UCSD-AML1 (cell line): ENCODE results near the gene HS3ST3A1.

ENCODE experiments used
- DNase-seq: peaks from one replicate; lab custom pipeline; 2025; ENCODE audit not compliant: unreplicated experiment; lab: John Stamatoyannopoulos, UW

HS3ST3A1 gene

DNA sequence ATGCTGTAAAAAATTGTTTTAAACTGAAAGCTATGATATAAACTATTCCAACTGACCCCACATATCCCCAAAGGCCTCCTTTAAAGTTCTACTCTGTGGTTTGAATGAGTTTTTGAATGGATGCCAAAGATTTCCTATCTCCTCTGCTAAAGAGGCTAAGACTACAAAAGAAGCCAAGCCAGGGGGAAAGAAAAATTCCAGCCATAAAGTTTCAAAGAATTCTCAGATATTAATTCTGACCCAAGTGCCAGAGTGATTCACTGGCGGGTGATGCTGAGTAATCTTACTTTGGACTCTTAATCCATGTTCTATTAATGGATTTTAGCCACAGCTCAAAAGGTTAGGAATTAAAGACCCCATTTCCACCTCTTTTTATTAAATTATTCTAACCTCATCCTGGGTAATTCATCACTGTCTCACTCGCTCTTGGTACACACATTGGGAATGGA lies 60.7 kb downstream of the HS3ST3A1 start:
- no peak for DNase-seq

DNA sequence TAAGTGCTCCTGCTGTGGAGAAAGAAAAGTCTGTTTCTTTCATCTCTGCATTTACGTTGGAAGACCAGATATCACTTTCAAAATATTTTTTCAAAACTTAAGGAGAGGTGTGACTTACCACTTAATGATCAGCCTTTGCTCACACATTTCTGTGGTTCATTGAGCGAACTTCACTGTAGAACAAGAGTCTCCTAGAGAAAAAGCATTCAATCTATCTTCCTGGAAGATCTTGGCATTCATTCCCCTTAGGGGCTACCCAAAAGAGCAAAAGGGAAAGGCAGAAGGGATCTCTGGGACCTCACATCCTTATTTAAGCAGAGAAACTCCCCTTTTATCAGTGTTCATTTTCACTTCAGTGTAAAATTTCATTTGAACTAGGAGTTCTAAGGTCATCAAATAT lies 61.2 kb downstream of the HS3ST3A1 start:
- DNase-seq, result no peak

DNA sequence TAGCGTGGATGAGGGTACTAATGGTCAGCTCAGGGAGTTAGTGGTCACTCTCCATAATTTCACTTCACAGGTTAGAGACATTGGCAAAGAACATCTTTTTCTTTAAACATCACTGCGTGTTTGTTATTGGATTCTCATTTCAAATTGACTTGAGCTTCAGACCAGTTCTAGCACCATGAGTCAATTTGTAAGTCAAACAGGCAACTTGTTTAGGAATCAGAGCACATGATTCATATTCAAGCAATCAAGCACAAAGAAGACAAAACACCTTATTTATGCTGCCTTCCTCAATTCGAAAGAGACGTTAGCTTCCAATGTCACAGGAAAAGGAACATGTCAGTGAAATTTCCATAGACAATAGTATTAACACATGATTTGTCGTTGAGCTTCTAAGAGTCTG lies 62.3 kb downstream of the HS3ST3A1 start:
- no peak for DNase-seq

DNA sequence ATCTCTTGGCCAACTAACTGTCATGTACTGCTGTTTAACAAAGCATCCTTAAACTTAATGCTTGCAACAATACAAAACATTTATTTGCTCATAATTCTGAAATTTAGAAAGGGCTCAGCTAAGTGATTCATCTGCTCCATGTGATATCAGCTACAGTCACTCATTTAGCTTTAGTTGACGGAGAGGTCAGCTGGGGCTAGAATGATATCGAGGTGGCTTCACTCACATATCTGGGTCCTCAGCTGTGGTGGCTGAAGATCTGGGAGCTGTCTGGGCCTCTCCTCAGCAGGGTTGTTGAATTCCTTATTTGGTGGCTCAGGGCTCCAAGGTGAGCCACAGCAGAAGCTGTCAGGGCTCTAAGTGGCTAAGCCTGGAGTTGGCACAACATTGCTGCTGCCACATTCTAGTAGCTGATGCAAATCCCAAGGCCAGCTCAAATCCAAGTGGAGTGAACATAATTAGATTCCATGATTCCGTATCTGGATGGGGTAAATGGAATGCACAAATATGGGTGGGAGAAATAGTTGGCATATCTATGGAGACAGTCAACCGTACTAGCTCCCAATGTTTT lies 62.8 kb downstream of the HS3ST3A1 start:
- no peak for DNase-seq

DNA sequence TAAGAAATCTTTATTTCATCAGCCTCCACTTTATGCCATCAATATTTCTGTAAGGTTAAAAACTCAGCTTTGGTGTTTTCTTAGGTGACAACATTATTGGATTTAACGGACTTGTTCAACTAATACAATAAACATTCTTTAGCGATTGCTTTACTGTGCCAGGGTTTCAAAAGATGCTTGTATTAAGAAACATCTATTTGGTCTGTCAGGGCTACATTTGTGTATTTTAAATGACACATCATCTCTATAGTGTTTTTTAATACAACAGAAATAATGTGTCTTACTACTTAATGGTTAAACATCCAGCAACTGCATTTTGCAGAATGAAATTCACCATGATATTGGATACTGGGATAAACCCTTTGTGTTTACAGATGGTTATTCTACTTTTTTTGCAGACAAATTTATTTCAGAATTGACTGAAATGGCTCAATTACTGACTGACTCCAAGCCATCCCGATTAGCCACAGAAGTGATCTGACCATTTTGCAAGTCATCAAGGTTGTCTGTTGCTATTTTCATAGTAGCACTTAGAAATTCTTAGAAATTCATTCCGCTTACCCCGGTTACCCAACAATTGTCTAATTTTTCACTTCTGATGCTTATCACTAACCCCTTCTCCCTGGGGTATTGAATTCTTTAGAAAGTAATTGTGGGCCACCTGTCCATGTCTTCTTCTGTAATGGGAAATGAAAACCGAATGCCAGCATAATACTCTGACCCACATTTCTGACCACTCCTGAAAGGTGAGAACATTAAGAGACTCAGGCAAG lies 63.7 kb downstream of the HS3ST3A1 start:
- DNase-seq, result no peak

DNA sequence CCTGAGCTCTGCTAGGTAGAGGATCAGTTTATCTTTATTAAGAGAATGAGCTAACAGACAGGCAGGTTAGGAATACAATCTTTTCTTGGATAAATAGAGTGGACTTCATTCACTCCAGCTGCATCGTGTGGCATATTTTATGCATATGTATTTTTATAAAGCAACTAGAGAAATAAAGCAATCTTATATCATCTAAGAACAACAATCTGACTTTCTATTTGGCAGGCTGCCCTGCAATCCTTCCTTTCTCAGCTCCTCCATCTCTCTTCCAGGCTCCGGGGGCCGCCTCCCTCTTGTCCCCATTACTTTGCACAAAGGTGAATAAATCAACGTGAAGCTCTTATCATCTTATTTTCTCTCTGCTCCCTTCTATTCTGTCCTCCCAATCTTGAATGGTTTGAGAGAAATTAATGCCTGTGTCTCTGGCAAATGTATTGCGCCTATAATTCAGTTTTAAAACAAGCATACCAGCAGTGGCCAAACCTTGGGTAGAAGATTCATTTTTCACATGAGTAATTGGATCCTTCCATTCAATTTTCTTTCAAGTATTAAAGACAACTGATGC lies 64.5 kb downstream of the HS3ST3A1 start:
- DNase-seq, result no peak

DNA sequence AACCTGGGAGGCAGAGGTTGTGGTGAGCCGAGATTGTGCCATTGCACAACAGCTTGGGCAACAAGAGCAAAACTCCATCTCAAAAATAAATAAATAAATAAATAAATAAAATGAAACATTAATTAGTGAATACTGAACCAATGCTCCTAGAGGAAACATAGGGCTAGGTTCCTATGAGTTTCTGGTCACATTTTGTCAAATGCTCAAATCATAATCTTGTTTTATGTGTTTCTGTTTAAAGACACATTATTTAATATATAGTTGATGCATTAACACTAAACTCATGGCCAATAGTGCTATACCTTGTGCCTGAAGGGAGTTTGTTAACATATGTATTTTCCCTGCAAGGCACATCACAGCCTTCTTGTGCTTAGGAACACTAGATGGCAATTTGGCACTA lies 66.8 kb downstream of the HS3ST3A1 start:
- no peak for DNase-seq

DNA sequence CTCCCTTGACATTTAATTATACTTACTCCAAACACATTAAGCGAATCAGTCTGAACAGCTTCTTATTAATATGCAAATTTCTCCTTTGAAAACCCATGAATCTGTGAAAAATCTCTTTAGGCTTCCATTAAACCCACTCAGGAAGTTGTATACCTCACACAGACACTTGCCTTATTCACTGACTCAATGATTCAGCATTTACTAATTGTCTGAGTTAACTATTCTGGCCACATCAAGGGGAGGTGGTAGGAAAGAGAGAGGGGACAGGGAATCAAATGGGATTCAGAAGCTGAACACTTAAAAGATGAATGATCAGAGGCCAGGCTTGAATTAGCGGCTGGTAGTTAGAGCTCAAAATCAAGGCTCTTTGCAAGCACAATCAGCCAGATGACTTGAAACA lies 70.0 kb downstream of the HS3ST3A1 start:
- DNase-seq, result no peak

DNA sequence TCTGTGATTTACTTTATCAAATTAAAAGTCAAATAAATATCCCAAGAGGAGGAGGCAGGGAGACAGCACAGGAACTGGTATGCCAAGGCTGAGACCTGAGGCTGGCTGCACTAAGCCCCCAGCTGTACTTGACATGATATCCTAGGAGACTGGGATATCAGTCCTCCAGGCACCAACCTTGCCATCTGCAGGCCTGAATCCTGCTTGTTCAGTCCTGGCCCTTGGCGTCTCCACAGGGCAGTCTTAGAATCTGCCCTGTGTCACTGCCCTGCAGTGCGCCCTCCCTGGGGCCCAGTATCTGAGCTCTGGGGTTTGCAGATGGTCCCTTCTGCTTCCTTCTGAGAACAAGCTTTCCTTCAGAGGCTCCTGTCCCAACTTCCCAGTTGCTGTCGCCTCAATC lies 75.9 kb downstream of the HS3ST3A1 start:
- no peak for DNase-seq

DNA sequence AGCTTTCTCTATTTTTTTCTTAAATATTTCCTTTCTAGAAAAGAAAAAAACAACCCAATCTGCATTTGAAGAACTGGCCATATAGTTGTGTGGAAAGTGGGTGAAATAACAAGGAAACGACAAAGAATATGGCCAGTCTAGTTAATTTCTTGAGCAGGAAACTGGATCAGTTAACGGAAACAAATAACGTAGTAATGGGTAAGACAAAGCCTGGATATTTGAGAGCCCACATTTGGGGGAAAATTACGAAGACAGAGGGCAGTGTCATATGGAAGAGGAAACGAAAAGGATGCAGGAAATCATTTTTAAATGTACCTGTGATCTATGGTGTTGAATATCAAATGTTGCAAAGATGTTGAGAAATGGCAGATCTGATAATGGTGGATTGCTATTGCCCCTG lies 78.6 kb downstream of the HS3ST3A1 start:
- no peak for DNase-seq

DNA sequence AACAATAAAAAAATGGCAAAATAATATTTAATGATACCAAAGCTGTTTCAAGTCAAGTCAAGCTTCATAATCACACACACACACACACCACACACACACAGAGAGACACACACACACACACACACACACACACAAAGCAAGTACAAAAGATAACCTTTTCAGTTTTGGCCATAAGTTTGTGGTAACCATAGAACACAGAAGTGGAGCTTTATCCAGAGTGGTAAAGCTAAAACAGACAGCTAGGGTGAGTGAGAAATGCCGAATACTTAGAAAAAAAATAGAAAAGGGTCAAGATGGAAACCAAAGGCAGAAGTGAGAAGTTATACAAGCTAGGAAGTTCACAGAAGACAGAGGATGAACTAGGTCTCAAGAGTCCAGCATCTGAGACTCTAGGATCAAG lies 79.0 kb downstream of the HS3ST3A1 start:
- no peak for DNase-seq

DNA sequence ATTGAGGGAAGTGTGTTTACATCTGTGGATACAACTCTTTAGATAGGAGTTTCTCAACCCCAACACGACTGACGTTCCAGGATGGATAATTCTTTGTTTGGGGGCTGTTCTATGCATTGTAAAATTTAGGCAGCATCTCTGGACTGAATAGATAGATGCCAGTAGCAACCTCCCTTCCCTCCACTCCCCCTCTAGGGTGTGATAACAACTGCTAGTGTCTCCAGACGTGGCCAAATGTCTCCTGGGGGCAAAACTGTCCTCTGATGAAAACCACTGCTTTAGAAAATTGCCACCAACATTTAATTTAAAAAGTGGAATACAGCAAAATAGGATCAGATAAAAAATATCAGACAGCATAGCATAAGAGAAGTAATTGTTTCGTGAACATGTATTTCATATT lies 79.9 kb downstream of the HS3ST3A1 start:
- DNase-seq, result no peak

DNA sequence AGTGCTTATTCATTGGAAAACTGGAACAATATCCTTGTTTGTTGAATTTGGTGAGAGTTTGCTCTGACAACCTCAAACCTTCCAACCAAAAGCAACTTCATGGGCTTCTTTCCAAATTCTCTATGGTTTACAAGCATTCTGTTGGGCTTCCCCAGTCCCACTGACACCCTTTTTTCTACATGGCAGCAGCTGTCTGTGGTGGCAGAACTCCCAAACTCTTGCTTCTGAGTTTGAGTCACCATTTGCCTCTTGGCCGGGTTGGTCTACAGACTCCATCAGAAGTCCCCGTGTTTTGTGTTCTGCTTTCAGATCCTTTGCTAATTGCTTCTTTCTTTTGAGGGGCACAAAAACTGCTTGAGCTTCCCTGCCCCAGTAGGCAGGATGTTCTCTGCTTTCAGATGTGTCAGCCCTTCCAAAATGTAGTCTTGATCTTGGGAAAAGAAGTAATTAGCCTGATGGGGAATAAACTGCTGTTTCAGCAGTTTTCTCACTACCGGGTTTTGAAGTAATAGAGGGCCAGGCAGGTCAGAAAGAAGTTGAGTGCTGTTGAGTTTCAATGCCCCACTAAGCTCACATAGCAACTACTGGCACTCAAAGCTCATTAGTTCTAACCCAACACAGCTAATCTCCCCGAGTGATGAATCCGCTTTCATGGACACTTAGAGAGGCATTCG lies 80.7 kb downstream of the HS3ST3A1 start:
- no peak for DNase-seq

DNA sequence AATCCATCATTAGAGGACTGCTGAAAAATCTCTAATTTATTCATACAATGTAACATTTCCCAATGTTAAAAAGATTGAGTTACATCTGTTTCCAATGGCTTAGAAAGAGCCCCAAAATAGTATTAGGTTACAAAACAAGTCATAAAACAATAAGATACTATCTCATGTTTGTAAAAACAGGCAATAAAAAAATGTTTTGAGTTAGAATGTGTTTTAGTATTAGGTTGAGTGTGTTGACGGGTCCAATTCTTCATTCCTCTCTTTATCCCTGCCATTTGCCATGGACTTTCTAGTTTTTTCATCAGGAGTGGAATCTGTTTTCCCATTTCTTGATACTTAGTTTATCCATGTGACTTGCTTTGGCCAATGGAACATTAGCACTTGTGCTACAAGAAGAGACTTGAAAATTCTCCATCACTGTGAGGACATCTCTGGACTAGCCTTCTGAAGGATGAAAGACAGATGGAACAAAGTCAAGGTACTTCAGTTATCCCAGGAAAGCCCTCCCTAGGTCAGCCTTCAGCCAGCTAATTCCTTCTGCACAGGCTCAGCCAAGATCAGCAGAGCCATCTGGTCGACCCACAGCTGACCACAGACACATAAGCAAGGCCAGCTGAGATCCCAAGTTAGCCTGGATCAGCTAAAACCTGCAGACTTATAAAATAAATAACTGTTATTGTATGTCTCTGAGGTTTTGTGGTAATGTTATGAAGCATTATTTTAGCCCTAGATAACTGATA lies 83.3 kb downstream of the HS3ST3A1 start:
- DNase-seq, result no peak

DNA sequence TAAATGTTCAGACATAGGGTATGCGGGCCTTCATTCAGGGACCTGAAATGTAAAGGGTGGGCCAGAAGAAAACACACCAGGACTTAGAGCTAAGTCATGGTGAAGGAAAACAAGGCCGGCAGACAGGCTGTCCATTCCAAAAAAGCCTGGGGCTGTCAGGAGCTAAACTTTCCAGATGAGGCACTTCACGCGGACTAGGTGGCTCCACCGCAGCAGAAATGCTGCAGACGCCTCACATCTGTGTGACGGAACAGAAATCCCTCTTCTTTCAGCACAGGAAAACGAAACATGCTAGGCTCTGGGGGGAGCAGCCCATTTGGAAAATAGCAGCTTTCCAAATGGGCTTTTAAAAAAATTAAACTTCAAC lies 88.7 kb downstream of the HS3ST3A1 start:
- DNase-seq, result no peak

DNA sequence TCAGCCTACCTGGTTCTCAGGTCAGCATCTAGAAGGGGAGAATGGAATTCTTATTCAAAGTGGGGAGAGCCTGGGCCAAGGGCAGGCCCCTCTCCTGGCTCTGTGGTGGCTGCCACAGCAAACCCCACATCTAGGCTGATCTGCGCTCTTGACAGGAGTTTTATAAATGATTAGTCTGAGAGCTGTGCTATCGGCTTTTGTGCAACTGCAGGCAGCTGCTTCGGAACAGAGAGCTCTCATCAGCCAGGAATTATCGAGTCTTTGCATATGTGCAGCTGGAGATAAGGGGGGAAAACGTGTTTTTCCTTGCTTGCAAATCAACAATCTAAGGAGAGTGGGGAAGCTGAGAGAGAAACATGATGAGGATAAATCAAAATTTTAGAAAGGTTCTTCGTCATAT lies 91.7 kb downstream of the HS3ST3A1 start:
- no peak for DNase-seq

DNA sequence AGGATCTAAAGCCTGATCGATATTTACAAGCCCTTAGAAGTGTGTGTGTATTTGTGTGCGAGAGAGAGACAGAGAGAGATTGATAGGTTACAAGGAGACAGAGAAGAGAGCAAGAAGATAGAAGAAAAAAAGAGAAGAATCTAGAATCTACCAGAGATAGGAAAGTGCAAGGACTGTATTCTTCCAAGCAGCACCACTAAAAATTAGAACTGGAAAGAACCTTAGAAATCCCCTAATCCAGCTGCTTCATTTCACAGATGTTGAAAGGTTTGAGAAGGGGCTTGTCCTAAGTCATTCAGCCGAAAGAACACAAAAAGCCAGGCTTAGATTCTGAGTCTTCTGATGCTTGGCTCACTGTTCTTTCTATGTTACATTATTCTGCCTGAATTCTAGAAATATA lies 92.2 kb downstream of the HS3ST3A1 start:
- no peak for DNase-seq

DNA sequence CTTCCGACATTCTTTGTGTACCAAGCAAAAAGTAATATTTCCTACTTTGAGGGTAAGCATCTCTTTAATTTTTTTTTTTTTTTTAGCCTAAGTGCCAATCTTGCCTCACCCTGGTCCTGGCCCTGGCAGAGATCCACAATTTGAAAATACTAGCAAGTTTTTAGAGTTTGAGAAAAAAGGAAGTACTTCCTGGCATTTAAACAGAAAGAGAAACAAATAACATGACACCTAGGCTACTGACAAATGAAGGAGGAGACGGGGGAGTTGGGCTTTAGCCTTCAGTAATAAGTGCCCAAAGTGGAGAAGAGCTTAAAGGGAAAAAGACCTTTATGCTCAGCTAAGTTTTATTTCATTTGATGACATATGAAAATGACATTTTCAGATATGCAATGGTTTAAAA lies 92.8 kb downstream of the HS3ST3A1 start:
- DNase-seq, result no peak

DNA sequence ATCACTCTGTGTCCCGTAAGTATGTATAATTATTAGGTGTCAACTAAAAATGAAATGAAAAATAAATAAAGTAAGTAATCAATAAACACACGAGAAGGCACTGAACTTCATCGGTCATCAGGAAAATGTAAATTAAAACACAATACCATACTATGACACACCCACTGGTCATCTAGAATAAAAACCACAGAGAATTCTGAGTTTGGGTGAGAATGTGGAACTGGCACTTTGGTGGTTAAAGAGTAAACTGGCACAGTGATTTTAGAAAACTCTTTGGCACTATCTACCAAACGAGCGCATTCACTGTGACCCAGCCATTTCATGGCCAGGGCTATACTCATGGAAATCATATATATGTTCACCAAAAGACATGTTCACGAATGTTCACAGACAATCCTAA lies 98.2 kb downstream of the HS3ST3A1 start:
- DNase-seq, result no peak

DNA sequence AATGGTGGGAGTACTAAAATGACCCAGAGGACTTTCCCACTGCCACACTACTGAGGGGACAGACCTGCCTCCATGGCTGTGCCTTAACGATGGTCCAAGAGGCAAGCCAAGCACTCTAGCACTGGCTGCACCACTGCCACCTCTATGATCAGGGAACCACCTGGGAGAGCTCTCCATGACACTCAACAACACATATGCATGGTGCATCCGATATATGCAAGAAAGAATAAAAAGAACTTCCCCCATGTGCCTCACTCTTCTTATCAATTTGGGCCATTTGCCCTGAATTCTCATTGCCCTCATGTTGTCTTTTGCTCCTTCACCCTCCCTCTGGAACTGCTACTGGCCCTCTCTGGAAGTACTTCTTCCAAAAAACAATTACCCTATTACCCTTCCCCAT lies 99.5 kb downstream of the HS3ST3A1 start:
- DNase-seq, result no peak

DNA sequence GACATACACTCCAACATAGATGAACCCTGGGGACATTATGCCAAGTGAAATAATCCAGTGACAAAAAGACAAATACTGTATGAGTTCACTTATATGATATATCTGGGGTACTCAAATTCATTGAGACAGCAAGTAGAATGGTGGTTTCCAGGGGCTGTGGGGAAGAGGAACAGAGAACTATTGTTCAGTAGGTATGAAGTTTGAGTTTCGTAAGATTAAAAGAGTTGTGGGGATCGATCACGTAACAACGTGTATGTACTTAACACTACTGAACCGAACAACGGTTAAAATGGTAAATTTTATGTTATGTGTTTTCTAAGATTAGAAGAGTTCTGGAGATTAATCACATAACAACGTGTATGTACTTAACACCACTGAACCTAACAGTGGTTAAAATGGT lies 100.8 kb downstream of the HS3ST3A1 start:
- no peak for DNase-seq

DNA sequence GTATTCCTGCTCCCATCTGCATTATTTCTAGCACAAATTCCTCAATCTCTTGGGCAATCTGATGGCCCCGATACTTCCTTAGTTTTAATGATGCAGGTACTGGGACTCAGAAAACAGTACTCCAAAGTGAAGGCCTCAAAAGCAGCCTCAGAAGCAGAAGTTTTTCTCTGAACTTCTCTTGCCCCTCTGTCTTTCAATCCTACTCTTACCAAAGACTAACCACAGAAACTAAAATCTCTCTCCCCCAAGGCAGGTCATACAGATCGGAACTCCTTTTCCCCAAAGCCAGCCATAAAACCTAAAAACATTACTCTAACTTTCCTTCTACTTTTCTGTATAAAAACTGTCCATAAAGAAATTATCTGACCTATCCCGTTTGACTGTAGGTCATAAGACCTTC lies 103.5 kb downstream of the HS3ST3A1 start:
- DNase-seq, result no peak
